Activated CD8-positive, alpha-beta memory T cell treated with anti-CD3 and anti-CD28 coated beads, Interleukin-2, amount 50 U/mL, for 4 hours (primary cell): ENCODE data around the gene ODAD4.
"Not testable (repeated sequence)": the region's sequence is repeated elsewhere in the genome, so short reads cannot be mapped to it uniquely, and the experiment has no call there.

Experiments
- DNase-seq: peaks from one replicate; pipeline ENCODE4 v3.0.0-alpha.2; 2020

ODAD4 gene

GRCh38 chr17:42010266-42010680, 79.9 kb downstream of the ODAD4 start:
- DNase-seq = not testable (repeated sequence)

- no peak for DNase-seq
These were observed 80.6 kb downstream of the ODAD4 start for GRCh38 chr17:42010898-42011516.

DNA sequence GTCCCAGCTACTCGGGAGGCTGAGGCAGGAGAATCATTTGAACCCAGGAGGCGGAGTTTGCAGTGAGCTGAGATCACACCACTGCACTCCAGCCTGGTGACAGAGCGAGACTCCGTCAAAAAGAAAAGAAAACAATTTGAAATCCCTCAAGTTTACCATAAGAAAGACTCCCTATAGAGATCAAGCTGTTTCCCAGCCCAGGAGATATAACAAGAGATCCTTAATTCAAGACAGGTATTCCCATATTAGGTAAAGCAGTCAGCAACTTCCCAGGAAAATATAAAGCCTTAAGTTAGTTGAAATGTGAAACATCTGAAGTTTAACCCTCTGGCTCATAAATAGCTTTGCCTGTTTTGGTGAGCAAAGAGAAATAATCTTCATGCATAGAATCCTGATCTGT, 81.9 kb downstream of the ODAD4 start:
- DNase-seq = not testable (repeated sequence)

DNA sequence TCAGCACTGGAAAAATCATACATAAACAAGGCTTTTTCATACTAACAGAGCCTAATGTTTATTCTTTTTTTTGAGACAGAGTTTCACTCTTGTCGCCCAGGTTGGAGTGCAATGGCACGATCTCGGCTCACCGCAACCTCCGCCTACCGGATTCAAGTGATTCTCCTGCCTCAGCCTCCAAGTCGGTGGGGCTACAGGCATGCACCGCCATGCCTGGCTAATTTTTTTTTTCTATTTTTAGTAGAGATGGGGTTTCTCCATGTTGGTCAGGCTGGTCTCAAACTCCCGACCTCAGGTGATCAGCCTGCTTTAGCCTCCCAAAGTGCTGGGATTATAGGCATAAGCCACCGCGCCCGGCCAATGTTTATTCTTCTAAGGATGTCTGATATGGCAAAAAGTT, 83.3 kb downstream of the ODAD4 start:
- DNase-seq = not testable (repeated sequence)
